ENCODE data around the gene HLA-DOB. TPM values are rescaled to one million over a fixed set of nuclear protein-coding genes. Genes with fewer than 3 reads are reported as not detected.

The HLA-DOB gene
- total and polyA plus RNA-seq, 2 of the 13 experiments (the other 11 are each of a cell fraction or from before 2014, with no cell fraction given): not detected

DNA sequence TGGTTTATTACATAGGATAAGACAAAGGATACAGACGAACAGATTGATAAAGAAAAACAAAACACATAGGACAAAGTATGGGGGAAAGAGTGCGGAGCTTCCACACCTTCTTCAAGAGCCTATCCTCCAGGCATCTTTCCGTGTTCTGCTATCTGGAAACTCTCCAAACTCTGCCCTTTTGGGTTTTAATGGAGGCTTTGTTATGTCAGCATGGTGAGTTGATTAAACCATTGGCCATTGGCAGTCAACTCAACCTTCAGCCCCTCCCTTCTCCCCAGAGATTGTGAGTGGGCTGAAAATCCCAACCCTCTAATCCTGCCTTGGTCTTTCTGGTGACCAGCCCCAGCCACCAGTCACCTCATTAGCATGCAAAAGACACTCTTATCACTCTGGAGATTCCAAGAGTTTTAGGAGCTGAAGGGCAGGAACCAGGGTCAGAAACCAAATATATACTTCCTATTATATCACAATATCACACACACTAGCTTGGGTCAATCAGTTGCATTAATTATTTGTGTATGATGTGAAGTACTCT is 23.8 kb downstream of the HLA-DOB start:
- Histone ChIP-seq H3K27me3 (ENCODE audit: control insufficient read depth in 1 of 2, insufficient read depth in 2 of 2, low read length in 2 of 2) (peaks cover 0 to 49% of the 10 kb centered on the region in 2 experiments; a peak in 4 of 5 replicates), H3K36me3 (replicated peaks in 1 of 2; ENCODE audit: control insufficient read depth in 1 of 2, insufficient read depth in 2 of 2, low read length in 2 of 2) (no peaks in the 10 kb centered on the region), H3K27ac (ENCODE audit: extremely low read length, insufficient read depth, low read length) (no peak overlapping the region), H3K4me2 (ENCODE audit: low read depth, low read length) (no peak overlapping the region), H4K20me1 (ENCODE audit: insufficient read depth, low read length) (no peaks in the 10 kb centered on the region), H3K4me3 (replicated peaks in 1 of 3; ENCODE audit: insufficient read depth in 1 of 3, low read depth in 2 of 3, low read length in 3 of 3) (no peak overlapping the region), H2AFZ (ENCODE audit: low read length) (no peak overlapping the region), H3K4me1 (ENCODE audit: insufficient read depth, low read length) (peaks cover 22% of the 10 kb centered on the region), H3K9me3 (ENCODE audit: low read length) (no peaks in the 10 kb centered on the region), H3K79me2 (ENCODE audit: insufficient read depth, low read length) (no peaks in the 10 kb centered on the region), H3K9ac (ENCODE audit: insufficient read depth, low read depth, low read length) (no peak overlapping the region)
- ChIA-PET POLR2A (no interaction called here), CTCF (ENCODE audit: low intra/inter-chr PET ratio, low total read pairs) (no interaction called here)
- intact Hi-C loops (cut with micrococcal nuclease; ENCODE audit: unreplicated experiment) (loop anchor here (10.0 kb wide), 1 partner anchor 548 kb away; no protein-coding TSS in a partner anchor), in situ Hi-C loops (cut with HindIII; ENCODE audit: extremely low pct_ligation_motif_present, low pct_unique_long_range_greater_than_20kb) (loop anchor here (10.0 to 25.0 kb wide), 2 partner anchors 548 to 706 kb away; no protein-coding TSS in a partner anchor)
- WGBS (ENCODE audit: low lambda C conversion rate): 4% methylated on average over 3 of the region's 3 CpGs
- DNase-seq (ENCODE audit: low spot score): no peak
- no TSS peak for BruUV-seq (replicated peaks)
- TF ChIP-seq SOX5 (CRISPR knock-in tag; IDR thresholded peaks at IDR 0.05; ENCODE audit: borderline replicate concordance) (no peak), SMAD3 (CRISPR knock-in tag; IDR thresholded peaks at IDR 0.05) (no peak), ZNF296 (CRISPR knock-in tag; conservative IDR thresholded peaks at IDR 0.05) (no peak), PHB2 (IDR thresholded peaks at IDR 0.05; ENCODE audit: partially characterized antibody) (no peak), ZNF7 (CRISPR knock-in tag; IDR thresholded peaks at IDR 0.05) (no peak), XBP1 (CRISPR knock-in tag; IDR thresholded peaks at IDR 0.05) (no peak), SP140L (CRISPR knock-in tag; IDR thresholded peaks at IDR 0.05; ENCODE audit: borderline replicate concordance) (no peak), ADNP (CRISPR knock-in tag; IDR thresholded peaks at IDR 0.05) (no peak), PHF21A (CRISPR knock-in tag; IDR thresholded peaks at IDR 0.05) (no peak)
- TF ChIP-seq, protein P1, sequence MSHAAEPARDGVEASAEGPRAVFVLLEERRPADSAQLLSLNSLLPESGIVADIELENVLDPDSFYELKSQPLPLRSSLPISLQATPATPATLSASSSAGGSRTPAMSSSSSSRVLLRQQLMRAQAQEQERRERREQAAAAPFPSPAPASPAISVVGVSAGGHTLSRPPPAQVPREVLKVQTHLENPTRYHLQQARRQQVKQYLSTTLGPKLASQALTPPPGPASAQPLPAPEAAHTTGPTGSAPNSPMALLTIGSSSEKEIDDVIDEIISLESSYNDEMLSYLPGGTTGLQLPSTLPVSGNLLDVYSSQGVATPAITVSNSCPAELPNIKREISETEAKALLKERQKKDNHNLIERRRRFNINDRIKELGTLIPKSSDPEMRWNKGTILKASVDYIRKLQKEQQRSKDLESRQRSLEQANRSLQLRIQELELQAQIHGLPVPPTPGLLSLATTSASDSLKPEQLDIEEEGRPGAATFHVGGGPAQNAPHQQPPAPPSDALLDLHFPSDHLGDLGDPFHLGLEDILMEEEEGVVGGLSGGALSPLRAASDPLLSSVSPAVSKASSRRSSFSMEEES (CRISPR knock-in tag; IDR thresholded peaks at IDR 0.05): no peak
- ATAC-seq: no peak
- no peak for FAIRE-seq

All from HepG2 (cell line).